Type B pancreatic cell (in vitro differentiated cells): ENCODE measurements around the gene ZP1. TPM values are rescaled to one million over a fixed set of nuclear protein-coding genes. Genes with fewer than 3 reads are reported as not detected.

Experiments
- DNase-seq: peaks from one replicate; pipeline ENCODE4 v3.0.0; 2021; ENCODE audit warnings: mixed read lengths; ENCODE audit not compliant: unreplicated experiment; ENCODE audit errors: extremely low spot score
- H3K27ac Mint-ChIP-seq: 2 replicates; pipeline ENCODE4 v1.8.0; 2021; ENCODE audit warnings: mild to moderate bottlenecking, mixed read lengths
- H3K27me3 Mint-ChIP-seq: 2 replicates; pipeline ENCODE4 v1.8.0; 2021; ENCODE audit warnings: mixed read lengths
- H3K36me3 Mint-ChIP-seq: 2 replicates; pipeline ENCODE4 v1.8.0; 2021; ENCODE audit warnings: mixed read lengths
- H3K4me1 Mint-ChIP-seq: one replicate; pipeline ENCODE4 v1.8.0; 2021; ENCODE audit warnings: mixed read lengths; ENCODE audit not compliant: unreplicated experiment
- H3K4me3 Mint-ChIP-seq: 2 replicates; pipeline ENCODE4 v1.8.0; 2021; ENCODE audit warnings: mild to moderate bottlenecking, mixed read lengths
- H3K9me3 Mint-ChIP-seq: 2 replicates; pipeline ENCODE4 v1.8.0; 2021; ENCODE audit warnings: mixed read lengths
- CTCF ChIP-seq: fragments of 200-600 bp; sonication (generic); conservative IDR thresholded peaks from 2 replicates; pipeline ENCODE4 v1.5.0; 2021; ENCODE audit warnings: antibody characterized with exemption, mild to moderate bottlenecking
- total RNA-seq: library from RNA; stranded (reverse); gene quantifications from 2 replicates; pipeline ENCODE4 v1.2.1, GENCODE V29; 2021; ENCODE audit warnings: low replicate concordance

ZP1 gene
- total RNA-seq, 1 donor from 2014 or later = not detected

GRCh38 chr11:60919320-60919719, 52.0 kb downstream of the ZP1 start:
- no peaks in the 10 kb centered on the region for H3K9me3 Mint-ChIP-seq
- H3K27me3 Mint-ChIP-seq = no peaks in the 10 kb centered on the region
- H3K4me3 Mint-ChIP-seq = no peak overlapping the region
- peaks cover 11% of the 10 kb centered on the region for H3K36me3 Mint-ChIP-seq
- H3K27ac Mint-ChIP-seq = peak overlapping the region; percentile 55
- H3K4me1 Mint-ChIP-seq = peaks cover 23% of the 10 kb centered on the region
- TF ChIP-seq CTCF = no peak
- no peak for DNase-seq

- Mint-ChIP-seq H3K9me3 (no peaks in the 10 kb centered on the region), H3K4me1 (peaks cover 23% of the 10 kb centered on the region), H3K4me3 (no peak overlapping the region), H3K27ac (no peak overlapping the region), H3K36me3 (peaks cover 11% of the 10 kb centered on the region), H3K27me3 (no peaks in the 10 kb centered on the region)
- TF ChIP-seq CTCF = no peak
- DNase-seq = no peak
These were observed 52.6 kb downstream of the ZP1 start for GRCh38 chr11:60919956-60920355.

- Mint-ChIP-seq H3K36me3 (peaks cover 4% of the 10 kb centered on the region), H3K27ac (no peak overlapping the region), H3K4me3 (no peak overlapping the region), H3K9me3 (no peaks in the 10 kb centered on the region), H3K4me1 (peaks cover 25% of the 10 kb centered on the region), H3K27me3 (no peaks in the 10 kb centered on the region)
- DNase-seq = no peak
- TF ChIP-seq CTCF = no peak
These were observed 53.9 kb downstream of the ZP1 start for GRCh38 chr11:60921259-60921658.

GRCh38 chr11:60921777-60922335, 54.5 kb downstream of the ZP1 start:
- peaks cover 25% of the 10 kb centered on the region for H3K4me1 Mint-ChIP-seq
- H3K36me3 Mint-ChIP-seq = peaks cover 8% of the 10 kb centered on the region
- no peak for DNase-seq
- TF ChIP-seq CTCF = no peak
- H3K27me3 Mint-ChIP-seq = no peaks in the 10 kb centered on the region
- no peaks in the 10 kb centered on the region for H3K9me3 Mint-ChIP-seq
- H3K4me3 Mint-ChIP-seq = no peak overlapping the region
- H3K27ac Mint-ChIP-seq = no peak overlapping the region

GRCh38 chr11:60922906-60923305, 55.6 kb downstream of the ZP1 start:
- H3K27me3 Mint-ChIP-seq = no peaks in the 10 kb centered on the region

More at GRCh38 chr11:60922906-60923305, 55.6 kb downstream of the ZP1 start:
- Mint-ChIP-seq H3K27ac (no peak overlapping the region), H3K36me3 (peaks cover 8% of the 10 kb centered on the region), H3K9me3 (no peaks in the 10 kb centered on the region), H3K4me3 (no peak overlapping the region), H3K4me1 (peaks cover 19% of the 10 kb centered on the region)
- no peak for TF ChIP-seq CTCF
- no peak for DNase-seq
